ENCODE data around the gene EPB41. TPM values are rescaled to one million over a fixed set of nuclear protein-coding genes. Genes with fewer than 3 reads are reported as not detected.

EPB41 gene
- total RNA-seq, 1 donor from 2014 or later: 74.9 TPM

DNA sequence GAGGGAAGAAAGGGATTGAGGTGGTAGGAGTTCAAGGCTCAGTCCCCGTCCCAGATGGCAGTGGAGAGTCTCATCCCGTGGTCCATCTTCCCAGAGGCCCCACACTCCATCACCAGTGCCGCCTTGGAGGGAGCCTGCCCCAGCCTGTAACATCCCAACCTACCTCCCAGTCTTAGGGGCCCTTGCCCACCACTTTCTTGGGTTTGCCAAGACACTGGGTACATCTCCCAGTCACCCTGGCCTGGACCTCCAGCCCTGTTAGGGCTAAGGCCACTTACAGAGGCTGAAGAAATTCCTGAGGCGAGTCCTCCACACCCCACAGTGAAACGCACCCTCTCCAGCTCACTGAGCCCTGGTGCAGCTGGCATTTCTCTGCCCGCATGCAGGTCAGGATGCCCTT is 206.0 kb downstream of the EPB41 start:
- Mint-ChIP-seq H3K9me3 (no peaks in the 10 kb centered on the region), H3K4me3 (no peak overlapping the region)

DNA sequence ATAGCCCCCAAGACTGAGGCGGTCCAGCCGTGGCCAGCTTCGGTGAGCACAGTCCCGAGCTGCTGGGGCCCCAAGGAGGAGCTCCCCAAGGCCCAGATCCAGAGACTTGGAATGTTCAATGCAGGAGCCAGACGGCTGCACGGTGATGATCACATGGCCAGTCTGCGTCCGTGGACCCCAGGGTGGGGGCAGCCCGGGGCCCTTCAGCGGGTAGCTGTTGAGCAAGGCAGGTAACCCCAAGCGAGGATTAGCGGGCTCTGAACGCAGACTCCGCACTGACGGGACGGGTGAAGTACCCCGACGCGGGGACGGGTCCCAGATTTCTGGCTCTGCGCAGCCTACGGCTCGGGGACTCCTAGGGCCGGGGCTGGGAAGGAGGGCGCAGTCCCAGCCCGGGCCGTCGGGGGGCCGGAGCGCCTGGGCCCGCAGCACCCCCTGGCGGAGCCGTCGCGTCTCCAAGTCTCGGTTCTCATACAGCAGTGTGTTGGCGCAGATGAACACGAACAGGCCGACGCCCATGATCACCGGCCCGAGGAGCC is 206.6 kb downstream of the EPB41 start:
- H3K9me3 Mint-ChIP-seq: no peaks in the 10 kb centered on the region
- peak; percentile 60 for DNase-seq (ENCODE audit: low spot score)
- no peak overlapping the region for H3K27ac Mint-ChIP-seq
- no peak overlapping the region for H3K4me3 Mint-ChIP-seq
- no peaks in the 10 kb centered on the region for H3K4me1 Mint-ChIP-seq (ENCODE audit: low read depth)
- H3K36me3 Mint-ChIP-seq (ENCODE audit: low read depth): peaks cover 21% of the 10 kb centered on the region
- intact Hi-C loops (cut with micrococcal nuclease): loop anchor here (1.0 kb wide), 1 partner anchor 239 kb away; no protein-coding TSS in a partner anchor
- peaks cover 26% of the 10 kb centered on the region for H3K27me3 Mint-ChIP-seq (ENCODE audit: insufficient read depth)

More for the DNA sequence above, 206.0 kb downstream of the EPB41 start:
- Mint-ChIP-seq H3K27me3 (ENCODE audit: insufficient read depth) (peaks cover 19% of the 10 kb centered on the region), H3K4me1 (ENCODE audit: low read depth) (no peaks in the 10 kb centered on the region), H3K27ac (no peak overlapping the region), H3K36me3 (ENCODE audit: low read depth) (peaks cover 25% of the 10 kb centered on the region)
- DNase-seq (ENCODE audit: low spot score): no peak
- intact Hi-C loops (cut with micrococcal nuclease): no loop called here

DNA sequence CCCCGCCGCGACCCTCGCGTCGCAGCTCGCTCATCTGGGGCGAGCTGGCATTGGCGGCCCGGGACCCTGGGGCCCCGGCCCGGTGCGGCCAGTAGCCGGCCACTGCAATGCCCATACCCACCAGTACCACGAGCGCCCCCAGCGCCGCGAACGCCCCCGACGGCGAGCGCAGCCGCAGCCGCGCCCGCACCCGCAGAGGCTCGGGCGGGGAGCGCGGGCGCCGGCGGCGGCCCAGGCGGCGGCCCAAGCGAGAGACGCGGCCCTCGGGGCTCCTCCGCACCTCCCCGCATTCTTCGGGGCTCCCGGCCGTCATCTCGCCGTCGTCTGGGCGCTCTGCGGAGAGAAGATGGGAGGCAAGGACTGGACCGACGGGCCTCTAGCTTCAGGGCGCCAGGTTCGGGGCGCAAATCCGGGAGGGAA is 207.2 kb downstream of the EPB41 start:
- DNase-seq (ENCODE audit: low spot score): no peak
- Mint-ChIP-seq H3K27ac (no peak overlapping the region), H3K27me3 (ENCODE audit: insufficient read depth) (peaks cover 27% of the 10 kb centered on the region), H3K36me3 (ENCODE audit: low read depth) (peaks cover 18% of the 10 kb centered on the region), H3K4me1 (ENCODE audit: low read depth) (no peaks in the 10 kb centered on the region), H3K9me3 (no peaks in the 10 kb centered on the region), H3K4me3 (no peak overlapping the region)
- intact Hi-C loops (cut with micrococcal nuclease): loop anchor here (1.0 kb wide), 1 partner anchor 239 kb away; no protein-coding TSS in a partner anchor

DNA sequence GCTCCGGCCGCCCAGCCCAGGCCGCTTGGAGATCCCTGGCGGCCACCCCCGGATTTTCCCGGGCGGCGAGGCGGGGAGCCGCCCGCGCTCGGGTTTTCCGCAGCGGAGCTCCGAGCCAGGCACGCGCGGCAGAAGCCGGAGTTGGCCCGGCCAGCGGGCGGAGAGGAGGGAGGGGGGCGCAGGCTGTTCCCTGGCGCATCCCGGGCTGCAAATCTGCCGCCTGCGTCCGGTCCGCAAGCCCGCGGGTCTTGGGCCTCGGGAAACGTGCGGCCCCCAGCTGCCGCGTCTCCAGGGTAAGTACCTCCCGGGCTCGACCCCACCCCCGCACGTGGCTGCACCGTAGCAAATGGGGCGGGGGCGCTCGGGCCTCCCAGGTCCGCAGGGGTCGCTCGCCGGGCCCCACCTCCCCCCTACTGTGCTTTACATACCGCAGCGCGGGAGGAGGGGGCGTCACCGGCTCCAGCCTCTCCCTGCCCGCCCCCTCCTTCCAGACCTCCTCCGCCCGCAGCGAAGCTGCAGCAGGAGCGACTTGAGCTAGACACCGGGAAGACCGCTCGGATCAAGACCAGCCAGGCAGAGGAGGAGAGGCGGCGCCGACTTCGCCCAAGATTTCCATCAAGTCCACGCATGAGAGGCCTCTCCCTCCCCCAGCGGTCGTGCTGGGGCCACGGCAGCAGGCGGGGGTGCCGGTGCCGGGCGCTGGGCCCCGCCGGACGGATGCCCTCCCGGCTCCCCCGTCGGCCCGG is 207.7 kb downstream of the EPB41 start:
- Mint-ChIP-seq H3K4me3 (no peak overlapping the region), H3K36me3 (ENCODE audit: low read depth) (peaks cover 16% of the 10 kb centered on the region), H3K27ac (no peak overlapping the region), H3K27me3 (ENCODE audit: insufficient read depth) (peaks cover 29% of the 10 kb centered on the region), H3K4me1 (ENCODE audit: low read depth) (no peaks in the 10 kb centered on the region), H3K9me3 (no peaks in the 10 kb centered on the region)
- intact Hi-C loops (cut with micrococcal nuclease): loop anchor here (1.0 kb wide), 1 partner anchor 240 kb away; no protein-coding TSS in a partner anchor
- DNase-seq (ENCODE audit: low spot score): no peak

DNA sequence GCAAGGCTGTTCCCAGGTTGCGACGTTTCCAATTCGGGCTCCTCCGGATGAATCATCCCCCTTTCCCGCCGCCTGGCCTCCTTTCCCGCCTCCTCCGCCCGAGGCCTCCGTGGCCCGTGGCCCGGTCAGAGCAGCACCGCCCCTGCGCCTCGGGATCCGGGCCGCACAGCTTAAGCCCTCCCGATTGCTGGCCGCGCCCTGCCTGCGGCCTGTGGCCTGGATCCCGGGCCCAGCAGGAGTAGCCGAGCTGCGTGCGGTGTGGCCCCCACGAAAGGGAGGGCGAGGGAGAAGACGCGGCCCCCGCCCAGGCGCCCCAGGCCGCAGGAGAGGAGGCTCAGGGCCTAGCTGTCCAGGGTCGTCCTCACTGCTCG is 208.3 kb downstream of the EPB41 start:
- intact Hi-C loops (cut with micrococcal nuclease): no loop called here
- Mint-ChIP-seq H3K36me3 (ENCODE audit: low read depth) (peaks cover 11% of the 10 kb centered on the region), H3K4me3 (peak overlapping the region; percentile 22), H3K9me3 (no peaks in the 10 kb centered on the region), H3K27ac (no peak overlapping the region), H3K27me3 (ENCODE audit: insufficient read depth) (peaks cover 29% of the 10 kb centered on the region), H3K4me1 (ENCODE audit: low read depth) (no peaks in the 10 kb centered on the region)
- DNase-seq (ENCODE audit: low spot score): no peak

DNA sequence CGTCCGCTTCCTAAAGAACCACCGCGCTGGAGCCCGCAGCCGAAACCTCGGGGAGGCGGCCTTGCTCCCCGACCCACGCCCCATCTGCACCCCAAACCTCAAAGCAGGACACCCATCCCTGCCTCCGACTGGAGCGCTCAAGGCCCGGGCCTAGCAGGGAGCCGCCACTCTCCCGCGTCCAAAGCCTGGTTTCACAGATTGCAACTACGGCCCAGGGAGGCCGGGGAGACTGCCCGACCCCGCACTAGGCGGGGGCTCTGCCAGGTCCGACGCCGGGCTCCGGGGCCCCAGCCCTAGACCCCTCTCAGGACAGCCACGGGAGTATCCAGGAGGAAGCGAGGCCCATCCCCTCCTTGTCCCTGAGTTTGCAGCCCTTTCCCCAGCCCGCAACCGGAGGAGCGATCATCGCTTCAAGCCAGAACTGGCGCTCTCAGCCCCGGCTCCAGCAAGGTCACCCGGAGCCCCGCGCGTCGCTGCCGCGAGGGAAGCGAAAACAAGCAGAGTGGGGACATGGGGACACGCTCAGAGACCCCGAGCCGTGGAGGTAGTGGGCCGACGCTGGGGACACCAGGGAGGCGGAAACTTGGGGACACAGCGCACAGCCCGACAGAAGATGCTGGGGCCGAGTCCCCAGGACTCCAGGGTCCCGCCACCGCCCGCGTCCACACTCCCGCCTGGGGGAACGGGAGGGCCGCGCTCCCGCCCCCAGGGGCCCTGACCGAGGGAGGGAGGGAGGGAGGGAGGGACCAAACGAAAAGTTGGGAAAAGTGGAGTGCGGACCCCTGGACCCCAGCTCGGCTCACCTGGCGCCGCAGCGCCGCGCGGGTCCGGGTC is 208.9 kb downstream of the EPB41 start:
- Mint-ChIP-seq H3K36me3 (ENCODE audit: low read depth) (peaks cover 10% of the 10 kb centered on the region), H3K27ac (no peak overlapping the region), H3K9me3 (no peaks in the 10 kb centered on the region), H3K4me1 (ENCODE audit: low read depth) (no peaks in the 10 kb centered on the region), H3K4me3 (peak overlapping the region; percentile 47), H3K27me3 (ENCODE audit: insufficient read depth) (peaks cover 29% of the 10 kb centered on the region)
- intact Hi-C loops (cut with micrococcal nuclease): no loop called here
- DNase-seq (ENCODE audit: low spot score): no peak

DNA sequence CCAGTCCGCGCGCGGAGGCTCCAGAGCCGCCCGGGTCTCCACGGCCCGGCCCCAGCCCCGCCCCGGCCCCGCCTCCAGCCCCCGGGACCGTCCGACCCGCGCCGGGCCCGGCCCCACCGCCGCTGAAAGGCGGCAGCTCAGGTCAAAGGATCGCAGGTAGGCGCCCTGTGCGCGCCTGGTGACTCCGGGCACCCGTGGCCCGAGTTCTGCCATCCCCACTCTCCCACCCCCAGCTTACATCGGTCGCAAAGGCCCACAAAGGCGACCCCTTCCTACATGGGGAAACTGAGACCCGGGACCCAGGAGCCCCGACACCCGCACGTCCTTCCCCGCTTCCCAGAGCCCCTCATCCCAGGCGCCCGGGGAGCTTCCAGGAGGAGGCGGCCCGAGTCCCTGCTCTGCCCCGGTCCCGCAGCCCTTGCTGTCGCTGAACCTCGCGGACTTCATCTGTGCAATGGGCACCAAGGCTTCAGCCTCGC is 209.6 kb downstream of the EPB41 start, which contains the start of gene TMEM200B:
TMEM200B (minus strand) TSS at position 17 of the 479 bp plus-strand sequence. CDS start 2,075 bp downstream, outside the sequence.
- H3K9me3 Mint-ChIP-seq: no peaks in the 10 kb centered on the region
- H3K36me3 Mint-ChIP-seq (ENCODE audit: low read depth): peaks cover 5% of the 10 kb centered on the region
- DNase-seq (ENCODE audit: low spot score): no peak
- peak within 1 kb of the TSS; percentile 82 for H3K4me3 Mint-ChIP-seq
- peak within 1 kb of the TSS; percentile 23 for H3K27ac Mint-ChIP-seq
- peaks cover 29% of the 10 kb centered on the region for H3K27me3 Mint-ChIP-seq (ENCODE audit: insufficient read depth)
- intact Hi-C loops (cut with micrococcal nuclease): loop anchor here (1.0 kb wide), 4 partner anchors 57 to 239 kb away; partner anchors contain the start of gene SRSF4
- no peaks in the 10 kb centered on the region for H3K4me1 Mint-ChIP-seq (ENCODE audit: low read depth)

DNA sequence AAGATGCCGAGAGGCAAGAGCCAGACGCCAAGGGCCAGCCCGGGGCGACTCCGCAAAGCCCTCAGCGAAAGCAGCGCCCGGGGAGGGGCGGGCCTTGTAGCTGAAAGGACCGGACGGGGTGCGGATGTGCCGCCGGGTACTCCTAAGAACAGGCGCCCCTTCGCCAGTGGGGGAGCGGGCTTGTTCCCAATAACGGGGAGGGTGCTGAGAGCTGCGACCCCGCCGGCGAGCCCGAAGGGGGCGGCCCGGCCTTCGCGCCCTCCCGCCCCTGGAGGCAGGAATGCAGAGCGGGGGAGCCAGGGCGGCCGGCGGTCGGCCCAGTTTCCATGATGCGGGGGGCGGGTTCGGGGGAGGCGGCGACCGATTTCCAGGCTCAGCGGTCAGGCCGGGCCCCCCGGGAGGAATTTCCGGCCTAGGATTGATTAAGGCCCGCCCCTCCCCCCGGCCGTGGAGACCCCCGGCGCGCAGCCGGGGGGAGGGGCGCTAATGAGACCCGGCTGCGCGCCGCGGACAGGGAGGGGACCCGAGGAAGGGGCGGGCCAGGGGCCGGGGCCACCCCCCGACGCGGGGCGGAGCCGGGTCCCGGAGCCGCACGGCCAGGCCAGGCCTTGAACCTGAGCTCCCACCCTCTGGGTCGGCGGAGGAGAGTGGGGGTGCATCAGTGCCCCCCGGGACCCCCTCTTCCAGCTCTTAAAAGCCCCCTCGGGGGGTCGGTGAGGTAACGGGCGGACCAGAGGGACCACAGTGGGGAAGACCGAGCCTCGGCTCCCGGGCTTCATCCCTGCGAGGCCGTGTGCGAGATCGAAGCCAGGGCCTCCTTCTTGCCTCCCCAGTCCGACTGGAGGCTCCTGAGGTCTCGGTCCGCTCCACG is 210.2 kb downstream of the EPB41 start:
- peaks cover 29% of the 10 kb centered on the region for H3K27me3 Mint-ChIP-seq (ENCODE audit: insufficient read depth)
- peak overlapping the region; percentile 82 for H3K4me3 Mint-ChIP-seq
- DNase-seq (ENCODE audit: low spot score): peak; percentile 46
- H3K9me3 Mint-ChIP-seq: no peaks in the 10 kb centered on the region
- H3K36me3 Mint-ChIP-seq (ENCODE audit: low read depth): peaks cover 1% of the 10 kb centered on the region
- peak overlapping the region; percentile 23 for H3K27ac Mint-ChIP-seq
- H3K4me1 Mint-ChIP-seq (ENCODE audit: low read depth): no peaks in the 10 kb centered on the region
- intact Hi-C loops (cut with micrococcal nuclease): loop anchor here (1.0 kb wide), 4 partner anchors 57 to 239 kb away; partner anchors contain the start of gene SRSF4

DNA sequence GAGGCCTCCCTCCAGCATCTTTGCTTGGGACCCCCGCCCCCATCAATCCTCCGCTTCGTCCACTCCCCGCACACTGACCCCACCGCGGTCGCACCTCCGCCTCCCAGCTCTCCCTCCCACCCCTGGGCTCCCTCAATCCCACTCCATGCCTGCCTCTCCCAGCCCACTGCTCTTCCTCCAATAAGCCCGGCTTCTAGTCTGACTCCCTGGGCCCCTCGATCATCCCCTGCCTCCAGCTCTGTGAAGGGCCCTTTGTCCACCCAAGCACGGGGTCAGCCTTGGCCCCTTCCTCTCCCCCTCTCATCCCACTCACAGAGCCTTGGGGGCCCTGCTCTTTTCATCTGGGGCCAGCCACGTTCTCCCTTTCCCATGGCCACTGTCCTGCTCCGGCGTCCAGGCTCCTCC is 210.9 kb downstream of the EPB41 start:
- H3K4me3 Mint-ChIP-seq: peak overlapping the region; percentile 82
- H3K4me1 Mint-ChIP-seq (ENCODE audit: low read depth): no peaks in the 10 kb centered on the region
- H3K27ac Mint-ChIP-seq: peak overlapping the region; percentile 27
- H3K36me3 Mint-ChIP-seq (ENCODE audit: low read depth): peaks cover 1% of the 10 kb centered on the region
- intact Hi-C loops (cut with micrococcal nuclease): no loop called here
- H3K27me3 Mint-ChIP-seq (ENCODE audit: insufficient read depth): peaks cover 24% of the 10 kb centered on the region
- no peaks in the 10 kb centered on the region for H3K9me3 Mint-ChIP-seq
- no peak for DNase-seq (ENCODE audit: low spot score)

DNA sequence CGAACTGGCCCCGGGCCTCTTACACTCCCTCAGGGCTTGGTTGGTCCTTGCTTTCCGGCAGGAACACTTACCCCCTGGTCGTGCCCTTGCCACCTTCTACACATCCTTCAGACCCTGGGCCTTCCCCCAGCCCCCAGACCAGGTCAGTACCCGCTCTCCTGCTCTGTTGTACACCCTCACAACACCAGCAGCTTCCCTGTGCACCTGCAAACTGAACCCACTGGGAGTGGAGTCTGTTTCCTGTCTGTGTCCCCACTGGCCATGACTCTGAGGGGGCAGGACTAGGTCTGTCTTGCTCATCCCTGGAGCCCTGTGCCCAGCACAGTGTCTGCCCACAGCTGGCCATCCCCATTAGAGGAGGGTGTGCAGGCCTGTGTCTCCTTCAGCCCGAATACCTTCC is 211.4 kb downstream of the EPB41 start:
- intact Hi-C loops (cut with micrococcal nuclease): no loop called here
- H3K27ac Mint-ChIP-seq: peak overlapping the region; percentile 27
- H3K9me3 Mint-ChIP-seq: no peaks in the 10 kb centered on the region
- no peaks in the 10 kb centered on the region for H3K36me3 Mint-ChIP-seq (ENCODE audit: low read depth)
- no peak for DNase-seq (ENCODE audit: low spot score)
- H3K27me3 Mint-ChIP-seq (ENCODE audit: insufficient read depth): peaks cover 19% of the 10 kb centered on the region
- H3K4me3 Mint-ChIP-seq: peak overlapping the region; percentile 82
- no peaks in the 10 kb centered on the region for H3K4me1 Mint-ChIP-seq (ENCODE audit: low read depth)

DNA sequence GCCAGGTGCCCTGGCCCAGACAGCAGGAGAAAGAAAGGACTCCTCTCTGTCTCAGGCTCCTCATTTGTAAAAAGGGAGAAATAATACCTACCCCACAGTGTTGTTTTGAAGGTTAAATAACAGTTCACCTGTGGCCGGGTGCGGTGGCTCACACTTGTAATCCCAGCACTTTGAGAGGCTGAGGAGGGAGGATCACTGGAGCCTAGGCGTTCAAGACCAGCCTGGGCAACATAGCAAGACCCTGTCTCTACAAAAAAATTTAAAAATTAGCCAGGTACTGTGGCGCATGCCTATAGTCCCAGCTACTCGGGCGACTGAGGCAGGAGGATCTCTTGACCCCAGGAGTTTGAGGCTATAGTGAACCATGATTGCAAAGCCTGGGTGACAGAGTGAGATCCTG is 211.8 kb downstream of the EPB41 start:
- Mint-ChIP-seq H3K4me3 (peak overlapping the region; percentile 82), H3K27ac (no peak overlapping the region), H3K9me3 (no peaks in the 10 kb centered on the region), H3K36me3 (ENCODE audit: low read depth) (no peaks in the 10 kb centered on the region), H3K27me3 (ENCODE audit: insufficient read depth) (peaks cover 17% of the 10 kb centered on the region), H3K4me1 (ENCODE audit: low read depth) (no peaks in the 10 kb centered on the region)
- no peak for DNase-seq (ENCODE audit: low spot score)
- intact Hi-C loops (cut with micrococcal nuclease): no loop called here

DNA sequence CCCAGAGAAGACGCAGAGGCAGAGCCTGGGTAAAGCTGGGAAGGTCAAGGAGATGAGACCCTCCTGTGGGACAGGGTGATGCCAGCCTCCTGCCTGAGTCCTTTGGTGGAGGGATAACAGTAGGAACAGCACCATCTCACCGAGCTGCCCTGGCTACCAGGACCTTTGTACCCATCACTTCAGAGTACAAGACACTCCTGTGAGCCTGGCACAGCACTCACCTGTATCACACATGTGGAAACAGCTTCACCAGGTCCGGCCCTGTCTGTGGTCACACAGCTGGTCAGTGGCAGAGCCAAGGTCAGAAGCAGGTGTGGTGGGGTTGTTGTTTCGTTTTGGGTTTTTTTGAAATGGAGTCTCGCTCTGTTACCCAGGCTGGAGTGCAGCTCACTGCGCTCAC is 214.4 kb downstream of the EPB41 start:
- DNase-seq (ENCODE audit: low spot score): no peak
- no peaks in the 10 kb centered on the region for H3K4me1 Mint-ChIP-seq (ENCODE audit: low read depth)
- H3K9me3 Mint-ChIP-seq: no peaks in the 10 kb centered on the region
- no peak overlapping the region for H3K27ac Mint-ChIP-seq
- intact Hi-C loops (cut with micrococcal nuclease): no loop called here
- no peaks in the 10 kb centered on the region for H3K36me3 Mint-ChIP-seq (ENCODE audit: low read depth)
- H3K27me3 Mint-ChIP-seq (ENCODE audit: insufficient read depth): peaks cover 17% of the 10 kb centered on the region
- no peak overlapping the region for H3K4me3 Mint-ChIP-seq
